K562 (cell line): Measurements from ENCODE around the gene POM121C.
"Not testable (repeated sequence)": the region's sequence is repeated elsewhere in the genome, so short reads cannot be mapped to it uniquely, and the experiment has no call there.

Experiments
- AFF4 ChIP-seq: sonication (generic); formaldehyde crosslinking; IDR thresholded peaks from 2 replicates; pipeline ENCODE4 v1.8.0; 2023; ENCODE audit warnings: mild to moderate bottlenecking, missing genetic modification reagents
- CHD4 ChIP-seq: fragments of 200-600 bp; sonication (generic); IDR thresholded peaks from 3 replicates; pipeline ENCODE4 v1.6.1; 2012; ENCODE audit warnings: low read depth, mild to moderate bottlenecking, mixed read lengths, low read length, inconsistent platforms; ENCODE audit not compliant: insufficient read depth, insufficient replicate concordance, poor library complexity, severe bottlenecking
- CTCF ChIP-seq, 3 experiments: IDR thresholded peaks in 2 of 3; conservative IDR thresholded peaks in 1 of 3; 2 replicates each; pipeline ENCODE4 v1.5.1; 2011 to 2012; ENCODE audit warnings: low read length in 3 of 3, mild to moderate bottlenecking in 3 of 3, control low read depth in 2 of 3, improper control_type of control experiment in 1 of 3, inconsistent platforms in 1 of 3, low read depth in 1 of 3, mixed read lengths in 1 of 3, moderate library complexity in 1 of 3; ENCODE audit not compliant: insufficient read depth in 2 of 3
- TAF15 ChIP-seq: fragments of 200-400 bp; formaldehyde crosslinking; IDR thresholded peaks from 2 replicates; pipeline ENCODE4 v1.6.1; 2017; ENCODE audit warnings: mild to moderate bottlenecking, low read depth, low read length, moderate library complexity

DNA sequence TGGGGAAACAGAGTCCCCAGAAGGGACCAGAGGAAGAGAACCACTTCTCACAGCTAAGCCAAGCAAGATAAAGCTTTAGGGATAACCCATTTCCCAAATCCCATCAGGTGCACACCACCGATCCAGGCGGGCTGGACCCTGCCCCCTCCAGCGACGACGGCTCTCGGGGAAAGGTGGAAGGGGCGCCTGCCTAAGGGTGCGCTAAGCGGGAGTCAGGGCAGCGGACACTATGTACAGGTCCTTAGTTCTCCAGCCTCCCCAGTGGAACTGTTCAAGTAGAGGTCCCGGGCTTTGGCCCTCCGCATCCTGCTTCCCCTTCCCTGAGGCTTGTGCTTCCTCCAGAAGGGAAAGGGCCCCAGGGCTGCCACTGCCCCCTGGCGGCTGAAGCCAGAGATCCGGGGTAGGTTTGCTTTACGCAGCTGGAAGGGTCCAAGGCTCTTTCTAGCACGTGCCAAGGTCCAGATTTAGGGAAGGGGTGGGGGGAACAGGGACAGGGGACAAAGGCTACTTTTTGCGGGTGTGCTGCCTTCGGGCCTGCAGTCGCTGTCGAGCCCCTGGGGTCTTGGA is 67.7 kb downstream of the POM121C start:
- not testable (repeated sequence) for TF ChIP-seq AFF4; TAF15; CHD4; CTCF (IDR thresholded peaks at IDR 0.05 in 2 of 3, conservative IDR thresholded peaks at IDR 0.05 in 1 of 3; ENCODE audit: insufficient read depth in 2 of 3, low read depth in 1 of 3, low read length in 3 of 3)
